HEK293T (cell line): ENCODE data around the gene TBX3.

Experiments
- CTCF ChIA-PET: fragments of 350-600 bp; formaldehyde crosslinking; extraction: SDS; loops from one replicate; lab custom pipeline; 2021; ENCODE audit warnings: antibody characterized with exemption, inconsistent platforms; lab: Yijun Ruan, JAX
- POLR2A ChIA-PET: fragments of 350-600 bp; formaldehyde crosslinking; extraction: SDS; loops from one replicate; lab custom pipeline; 2020; ENCODE audit warnings: antibody characterized with exemption, inconsistent platforms; lab: Yijun Ruan, JAX
- DNase-seq: peaks from one replicate; pipeline ENCODE4 v3.0.0; 2012; ENCODE audit warnings: mixed read lengths; ENCODE audit errors: extremely low spot score
- ARNT ChIP-seq: fragments of 450-650 bp; IDR thresholded peaks from 2 replicates; pipeline ENCODE4 v1.6.1; 2017; ENCODE audit warnings: mild to moderate bottlenecking
- BHLHE40 ChIP-seq: fragments of 450-650 bp; IDR thresholded peaks from 2 replicates; pipeline ENCODE4 v1.6.1; 2016; ENCODE audit warnings: mild to moderate bottlenecking, moderate library complexity, borderline replicate concordance
- CTBP1 ChIP-seq: fragments of 450-650 bp; IDR thresholded peaks from 2 replicates; pipeline ENCODE4 v1.6.1; 2016; ENCODE audit warnings: borderline replicate concordance
- ELF4 ChIP-seq: fragments of 450-650 bp; IDR thresholded peaks from 2 replicates; pipeline ENCODE4 v1.6.1; 2017; ENCODE audit warnings: antibody characterized with exemption
- FOXA1 ChIP-seq: fragments of 450-650 bp; IDR thresholded peaks from 2 replicates; pipeline ENCODE4 v1.6.1; 2016; ENCODE audit warnings: mild to moderate bottlenecking
- FOXK2 ChIP-seq: fragments of 450-650 bp; IDR thresholded peaks from 2 replicates; pipeline ENCODE4 v1.6.1; 2016; ENCODE audit warnings: mild to moderate bottlenecking
- FOXM1 ChIP-seq: fragments of 450-650 bp; IDR thresholded peaks from 2 replicates; pipeline ENCODE4 v1.6.1; 2017; ENCODE audit warnings: mild to moderate bottlenecking, borderline replicate concordance
- HDGF ChIP-seq: fragments of 450-650 bp; IDR thresholded peaks from 2 replicates; pipeline ENCODE4 v1.6.1; 2017; ENCODE audit warnings: antibody characterized with exemption, borderline replicate concordance
- L3MBTL2 ChIP-seq: fragments of 450-650 bp; conservative IDR thresholded peaks from 2 replicates; pipeline ENCODE4 v1.6.1; 2016; ENCODE audit warnings: mild to moderate bottlenecking
- LEF1 ChIP-seq: fragments of 450-650 bp; IDR thresholded peaks from 2 replicates; pipeline ENCODE4 v1.6.1; 2017; ENCODE audit warnings: mild to moderate bottlenecking, borderline replicate concordance
- NFRKB ChIP-seq: fragments of 450-650 bp; IDR thresholded peaks from 2 replicates; pipeline ENCODE4 v1.6.1; 2016; ENCODE audit warnings: mild to moderate bottlenecking, moderate library complexity
- SP1 ChIP-seq: fragments of 450-650 bp; IDR thresholded peaks from 2 replicates; pipeline ENCODE4 v1.6.1; 2017
- SUZ12 ChIP-seq: fragments of 450-650 bp; IDR thresholded peaks from 2 replicates; pipeline ENCODE4 v1.6.1; 2016; ENCODE audit warnings: mild to moderate bottlenecking
- TARDBP ChIP-seq: fragments of 450-650 bp; IDR thresholded peaks from 2 replicates; pipeline ENCODE4 v1.6.1; 2016
- ZNF384 ChIP-seq: fragments of 450-650 bp; IDR thresholded peaks from 2 replicates; pipeline ENCODE4 v1.6.1; 2016
- TF ChIP-seq, protein P1 (sequence below): fragments of 450-650 bp; IDR thresholded peaks from 2 replicates; pipeline ENCODE4 v1.6.1; 2016

Gene TBX3

DNA sequence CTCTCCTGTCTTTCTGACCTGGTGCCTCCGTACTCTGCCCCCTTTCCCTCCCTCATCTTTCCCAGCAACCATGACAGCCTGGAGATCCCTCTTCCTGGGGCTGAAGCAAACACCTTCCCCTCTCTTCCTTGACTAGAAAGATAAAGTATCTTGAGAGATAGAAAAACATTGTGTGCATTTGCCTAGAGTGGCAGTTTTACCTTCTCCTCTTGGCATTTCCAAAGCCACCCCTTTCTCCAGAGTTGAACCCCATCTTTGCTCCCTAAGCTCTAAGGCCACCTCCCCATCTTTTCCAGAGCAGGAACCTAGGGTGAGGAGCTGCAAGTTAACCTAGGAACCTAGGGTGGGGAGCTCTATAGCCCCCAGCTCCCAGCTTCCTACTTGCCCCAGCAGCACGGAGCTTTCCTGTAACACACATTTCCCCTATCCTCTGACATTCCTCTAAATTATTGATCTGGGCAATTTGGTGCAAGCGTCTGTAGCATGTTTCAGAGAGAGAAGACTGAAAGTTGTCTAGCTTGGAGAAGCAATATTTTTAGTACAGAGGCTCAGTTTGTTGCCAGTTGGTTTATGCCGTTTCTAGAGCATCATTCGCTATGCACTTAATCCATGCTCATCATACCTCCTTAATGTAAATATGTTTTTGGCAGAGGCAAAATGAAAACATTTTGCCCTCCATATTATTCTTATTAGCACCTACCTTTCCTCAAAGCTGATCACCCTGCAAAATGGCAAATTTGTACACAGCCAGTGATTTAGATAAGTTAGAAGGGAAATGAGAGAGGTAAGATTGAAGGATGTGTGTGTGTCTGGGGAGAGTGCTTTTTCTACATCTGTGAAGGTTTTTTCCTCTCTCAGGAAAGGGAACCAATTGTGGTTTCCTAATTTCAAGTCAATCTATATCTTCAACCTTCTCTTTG is 5.4 kb upstream of the TBX3 start:
- CTCF ChIA-PET: no interaction called here
- TF ChIP-seq SUZ12 (no peak), ARNT (no peak), HDGF (no peak), SP1 (no peak), L3MBTL2 (no peak), NFRKB (no peak), FOXA1 (no peak), TARDBP (no peak), ELF4 (no peak), FOXK2 (no peak), CTBP1 (no peak), ZNF384 (no peak), LEF1 (no peak), BHLHE40 (no peak), FOXM1 (no peak)
- no peak for DNase-seq
- POLR2A ChIA-PET: no interaction called here

DNA sequence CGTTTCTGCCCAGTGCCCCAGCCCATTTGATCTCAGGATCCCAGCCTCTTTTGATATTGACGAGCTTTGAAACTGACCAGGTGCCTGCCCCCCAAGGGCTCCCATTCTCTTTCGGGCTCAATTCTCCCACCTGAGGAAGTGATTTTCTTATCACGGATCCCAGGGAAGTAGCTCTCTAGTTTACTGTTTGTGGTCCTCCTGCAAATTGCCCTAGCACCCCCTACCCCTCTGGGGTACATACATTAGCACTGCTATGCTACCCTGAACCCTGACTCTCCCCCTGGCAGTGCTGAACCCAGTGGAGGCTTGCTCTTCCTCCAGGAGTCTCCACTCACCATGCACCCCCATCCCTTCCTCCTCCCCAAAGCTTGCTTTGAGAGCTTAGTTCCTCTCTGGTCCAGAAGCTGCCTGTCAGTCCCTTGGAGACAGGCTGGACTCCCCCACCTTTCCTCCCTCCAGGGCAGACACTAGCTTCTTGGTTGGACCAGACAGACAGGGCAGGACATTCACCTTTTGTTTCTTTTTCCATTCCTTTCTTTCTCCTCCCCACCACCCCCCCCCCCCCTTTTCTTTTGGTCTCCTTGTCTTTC is 4.4 kb upstream of the TBX3 start:
- CTCF ChIA-PET: interaction anchor here (0.6 kb wide), 1 partner anchor 1146 kb away, joined by 11 read pairs; no protein-coding TSS in a partner anchor
- TF ChIP-seq TARDBP (no peak), L3MBTL2 (no peak), ZNF384 (no peak), SP1 (no peak), CTBP1 (no peak), SUZ12 (no peak), ARNT (no peak), NFRKB (no peak), HDGF (no peak), ELF4 (no peak), FOXA1 (no peak), BHLHE40 (no peak), FOXK2 (no peak)
- TF ChIP-seq, protein P1, sequence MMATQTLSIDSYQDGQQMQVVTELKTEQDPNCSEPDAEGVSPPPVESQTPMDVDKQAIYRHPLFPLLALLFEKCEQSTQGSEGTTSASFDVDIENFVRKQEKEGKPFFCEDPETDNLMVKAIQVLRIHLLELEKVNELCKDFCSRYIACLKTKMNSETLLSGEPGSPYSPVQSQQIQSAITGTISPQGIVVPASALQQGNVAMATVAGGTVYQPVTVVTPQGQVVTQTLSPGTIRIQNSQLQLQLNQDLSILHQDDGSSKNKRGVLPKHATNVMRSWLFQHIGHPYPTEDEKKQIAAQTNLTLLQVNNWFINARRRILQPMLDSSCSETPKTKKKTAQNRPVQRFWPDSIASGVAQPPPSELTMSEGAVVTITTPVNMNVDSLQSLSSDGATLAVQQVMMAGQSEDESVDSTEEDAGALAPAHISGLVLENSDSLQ: no peak
- DNase-seq: no peak
- POLR2A ChIA-PET: no interaction called here

DNA sequence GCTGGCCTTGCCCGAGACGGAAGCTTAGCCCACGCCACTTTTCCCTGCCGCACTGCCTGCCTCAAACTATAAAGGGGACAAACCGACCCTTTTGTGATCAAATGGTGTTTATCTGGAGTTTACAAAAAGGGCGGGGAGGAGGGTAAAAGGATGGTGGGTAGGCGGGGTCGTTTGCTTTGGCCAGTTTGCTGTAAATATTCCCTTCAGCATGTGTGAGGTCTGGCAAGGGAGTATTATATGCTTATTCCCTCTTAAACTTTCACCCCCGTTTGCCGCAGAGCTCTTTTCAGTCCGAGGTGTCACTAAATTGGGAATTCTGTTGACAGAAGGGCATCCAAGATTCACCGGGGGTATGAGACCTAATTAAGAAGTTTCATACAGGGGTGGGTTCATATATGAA is 3.8 kb upstream of the TBX3 start:
- CTCF ChIA-PET: interaction anchor here (0.6 kb wide), 1 partner anchor 1146 kb away, joined by 11 read pairs; no protein-coding TSS in a partner anchor
- POLR2A ChIA-PET: no interaction called here

DNA sequence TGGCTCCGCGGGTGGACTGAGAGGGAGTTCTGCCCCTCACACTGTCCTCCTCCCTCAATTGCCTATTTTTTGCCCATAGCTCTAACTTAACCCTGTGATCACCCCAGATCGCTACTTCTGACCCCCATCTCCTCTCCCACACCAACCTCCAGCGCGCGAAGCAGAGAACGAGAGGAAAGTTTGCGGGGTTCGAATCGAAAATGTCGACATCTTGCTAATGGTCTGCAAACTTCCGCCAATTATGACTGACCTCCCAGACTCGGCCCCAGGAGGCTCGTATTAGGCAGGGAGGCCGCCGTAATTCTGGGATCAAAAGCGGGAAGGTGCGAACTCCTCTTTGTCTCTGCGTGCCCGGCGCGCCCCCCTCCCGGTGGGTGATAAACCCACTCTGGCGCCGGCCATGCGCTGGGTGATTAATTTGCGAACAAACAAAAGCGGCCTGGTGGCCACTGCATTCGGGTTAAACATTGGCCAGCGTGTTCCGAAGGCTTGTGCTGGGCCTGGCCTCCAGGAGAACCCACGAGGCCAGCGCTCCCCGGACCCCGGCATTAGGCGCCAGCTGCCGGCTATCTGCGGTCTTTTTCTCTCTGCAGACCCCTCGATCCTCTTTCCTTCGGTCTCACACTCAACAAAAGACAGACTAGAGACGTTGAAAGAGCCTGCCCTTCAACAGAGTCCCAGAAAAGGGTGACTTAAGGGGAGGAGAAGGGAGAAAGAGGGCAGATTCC is 3.0 kb upstream of the TBX3 start:
- ChIA-PET CTCF (no interaction called here), POLR2A (no interaction called here)
- TF ChIP-seq CTBP1 (no peak), ELF4 (no peak), FOXM1 (no peak), HDGF (no peak), TARDBP (no peak), FOXK2 (no peak), FOXA1 (no peak), ARNT (no peak), BHLHE40 (no peak), LEF1 (no peak), SUZ12 (no peak), NFRKB (no peak), L3MBTL2 (no peak), SP1 (no peak)
- TF ChIP-seq, protein P1: no peak
- DNase-seq: no peak

More for the DNA sequence above, 3.8 kb upstream of the TBX3 start:
- DNase-seq: no peak
- no peak for TF ChIP-seq L3MBTL2
- TF ChIP-seq ZNF384: no peak
- TF ChIP-seq TARDBP: no peak
- TF ChIP-seq NFRKB: no peak
- no peak for TF ChIP-seq SP1
- TF ChIP-seq, protein P1: no peak
- TF ChIP-seq HDGF: no peak
- no peak for TF ChIP-seq ELF4
- TF ChIP-seq ARNT: no peak
- TF ChIP-seq SUZ12: no peak
- TF ChIP-seq CTBP1: no peak
- no peak for TF ChIP-seq BHLHE40
- TF ChIP-seq FOXA1: no peak
- TF ChIP-seq LEF1: no peak
- no peak for TF ChIP-seq FOXK2
- no peak for TF ChIP-seq FOXM1

DNA sequence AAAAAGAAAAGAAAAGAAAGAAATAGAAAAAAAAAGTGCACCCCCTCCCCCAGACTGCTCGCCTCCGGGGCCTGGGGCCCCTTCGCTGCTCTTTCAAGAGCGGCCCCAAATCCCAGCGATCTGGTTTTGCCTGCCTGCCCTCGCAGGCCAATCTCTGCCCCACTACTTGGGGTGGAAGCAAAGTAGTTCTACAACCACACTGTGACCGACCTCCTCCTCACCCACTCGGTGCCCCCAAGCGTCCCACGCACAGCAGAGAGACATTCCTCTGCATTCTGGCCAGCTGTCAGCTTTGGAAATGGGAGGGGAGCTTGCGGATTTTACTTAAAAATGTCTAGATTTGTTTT is 2.4 kb upstream of the TBX3 start:
- TF ChIP-seq, protein P1: no peak
- no peak for TF ChIP-seq BHLHE40
- no peak for TF ChIP-seq TARDBP
- TF ChIP-seq LEF1: no peak
- TF ChIP-seq FOXM1: no peak
- TF ChIP-seq ELF4: no peak
- ChIA-PET CTCF (no interaction called here), POLR2A (no interaction called here)
- no peak for DNase-seq
